Thymus (tissue), 11 donors: ENCODE data around the gene SOX14. TPM values are rescaled to one million over a fixed set of nuclear protein-coding genes. Genes with fewer than 3 reads are reported as not detected.

Experiments
- DNase-seq, 9 donors: peaks; one replicate each; pipeline ENCODE4 v3.0.0-alpha.2; 2013; ENCODE audit warnings: low spot score in 9 of 9, low read depth in 6 of 9, missing footprints in 1 of 9
- H3K27ac ChIP-seq, 2 donors: one replicate each; pipeline ENCODE4 v1.5.1; 2013; ENCODE audit warnings: control low read depth in 1 of 2, low read depth in 1 of 2, low read length in 1 of 2, mild to moderate bottlenecking in 1 of 2, moderate library complexity in 1 of 2
- H3K27me3 ChIP-seq, 2 donors: one replicate each; pipeline ENCODE4 v1.5.1; 2013; ENCODE audit warnings: low read length in 1 of 2; ENCODE audit not compliant: control insufficient read depth in 2 of 2, insufficient read depth in 1 of 2
- H3K36me3 ChIP-seq, 2 donors: one replicate each; pipeline ENCODE4 v1.5.1; 2013; ENCODE audit warnings: low read length in 1 of 2, mild to moderate bottlenecking in 1 of 2, moderate library complexity in 1 of 2; ENCODE audit not compliant: control insufficient read depth in 2 of 2, insufficient read depth in 2 of 2
- H3K4me1 ChIP-seq, 2 donors: one replicate each; pipeline ENCODE4 v1.5.1; 2013; ENCODE audit warnings: low read length in 2 of 2; ENCODE audit not compliant: control insufficient read depth in 2 of 2, insufficient read depth in 2 of 2
- H3K4me3 ChIP-seq, 2 donors: one replicate each; pipeline ENCODE4 v1.5.1; 2013; ENCODE audit warnings: low read length in 2 of 2, control low read depth in 1 of 2, mild to moderate bottlenecking in 1 of 2
- H3K9me3 ChIP-seq, 2 donors: one replicate each; pipeline ENCODE4 v1.5.1; 2013; ENCODE audit warnings: low read length in 1 of 2, mild to moderate bottlenecking in 1 of 2; ENCODE audit not compliant: control insufficient read depth in 2 of 2, insufficient read depth in 1 of 2
- WGBS: extraction: QIAGEN DNeasy Blood & Tissue Kit; methylation state at CpG from one replicate; pipeline ENCODE4 v1.1.7; 2013; 5-methylcytosine and 5-hydroxymethylcytosine counted together
- polyA plus RNA-seq: library from polyadenylated mRNA; stranded (reverse); fragments of 200-250 nt; gene quantifications from one replicate; pipeline ENCODE4 v1.2.3, GENCODE V29; 2013
- total RNA-seq: library from RNA; stranded (reverse); fragments of 120-200 nt; gene quantifications from one replicate; pipeline ENCODE4 v1.2.4, GENCODE V29; 2013
- donor health status: healthy.

The SOX14 gene
- total and polyA plus RNA-seq, 2 donors, result 0.07 to 0.09 TPM

DNA sequence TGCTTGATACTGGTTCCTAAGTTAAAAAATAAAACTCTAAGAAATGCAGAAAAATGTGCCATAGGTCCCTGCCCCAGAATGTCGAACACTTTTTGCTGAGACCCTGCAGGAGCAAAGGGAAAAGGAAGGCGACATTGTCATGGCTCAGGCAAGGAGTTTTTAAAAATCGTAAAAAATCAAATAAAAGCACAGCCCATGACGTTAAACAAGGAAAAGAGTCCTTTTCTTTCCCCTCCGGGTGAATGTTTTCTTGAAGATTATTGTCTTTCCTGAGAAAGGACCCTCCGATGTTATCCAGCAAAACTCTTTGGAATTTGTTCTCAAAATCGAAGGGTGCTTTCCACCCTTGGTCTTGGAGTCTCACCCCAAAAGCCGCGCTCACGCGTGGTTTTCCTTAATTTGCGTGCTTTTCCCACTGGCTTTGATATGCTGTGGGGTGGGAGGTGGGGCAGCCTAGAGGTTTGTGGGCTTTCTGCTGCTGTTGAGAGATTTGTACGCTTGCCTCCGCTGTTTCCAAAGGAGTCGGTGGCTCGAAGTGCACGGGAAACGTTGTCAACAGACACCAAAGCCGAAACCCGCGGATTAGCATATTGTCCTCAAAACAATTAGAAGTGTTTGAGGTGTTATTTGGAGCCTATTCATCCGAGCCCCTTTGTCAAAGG is 2.9 kb downstream of the SOX14 start:
- H3K27me3 ChIP-seq, result peaks cover 98 to 100% of the 10 kb centered on the region in 2 donors
- no peaks in the 10 kb centered on the region for H3K36me3 ChIP-seq
- no peak overlapping the region for H3K27ac ChIP-seq
- H3K4me3 ChIP-seq, result no peak overlapping the region
- 4% methylated on average over 22 of the region's 22 CpGs for WGBS
- no peak for DNase-seq
- peaks cover 0 to 18% of the 10 kb centered on the region in 2 donors for H3K9me3 ChIP-seq
- no peaks in the 10 kb centered on the region for H3K4me1 ChIP-seq

DNA sequence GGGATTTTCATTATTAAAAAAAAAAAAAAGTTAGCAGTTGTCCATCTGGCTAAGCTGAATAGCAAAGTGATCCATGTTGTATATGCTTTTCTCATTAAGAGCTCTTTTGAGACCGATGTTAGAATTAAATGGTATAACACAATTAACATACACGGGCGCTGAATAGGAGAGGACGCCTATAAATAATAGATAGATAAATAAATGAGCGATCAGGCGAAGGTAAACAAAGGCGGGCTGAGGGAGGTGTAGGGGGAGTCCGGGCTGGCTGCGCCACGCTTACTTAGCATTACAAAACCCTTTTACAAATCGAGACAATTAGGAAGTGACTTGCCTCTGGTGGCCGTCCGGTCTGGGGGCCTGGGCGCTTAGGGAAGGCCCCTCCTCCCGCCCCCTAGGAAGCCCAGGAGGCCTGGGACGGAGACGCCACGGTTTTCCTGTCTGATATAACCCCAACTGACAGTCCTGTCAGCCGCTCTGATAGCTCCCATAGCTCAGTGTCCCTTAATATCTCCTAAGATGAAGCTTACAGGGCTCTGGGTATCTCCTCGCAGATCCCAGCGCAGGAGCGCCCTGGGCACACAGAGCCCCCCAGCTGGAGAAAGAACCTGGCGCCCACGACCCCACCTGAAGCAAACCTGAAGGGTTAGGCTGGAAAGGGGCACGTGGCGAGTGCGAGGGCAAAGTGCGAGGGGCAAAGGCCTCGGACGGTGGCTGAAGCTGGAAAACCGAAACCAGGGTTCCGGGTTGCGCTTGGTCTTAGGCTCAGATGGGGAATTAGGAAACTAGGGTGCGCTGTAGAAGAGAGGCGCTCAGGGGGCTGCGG is 3.6 kb downstream of the SOX14 start:
- H3K9me3 ChIP-seq, result peaks cover 0 to 18% of the 10 kb centered on the region in 2 donors
- no peak overlapping the region for H3K4me3 ChIP-seq
- WGBS, result 3% methylated on average over 36 of the region's 36 CpGs
- H3K4me1 ChIP-seq, result no peaks in the 10 kb centered on the region
- H3K27ac ChIP-seq, result no peak overlapping the region
- H3K27me3 ChIP-seq, result peaks cover 98 to 100% of the 10 kb centered on the region in 2 donors
- DNase-seq, result no peak
- H3K36me3 ChIP-seq, result no peaks in the 10 kb centered on the region

DNA sequence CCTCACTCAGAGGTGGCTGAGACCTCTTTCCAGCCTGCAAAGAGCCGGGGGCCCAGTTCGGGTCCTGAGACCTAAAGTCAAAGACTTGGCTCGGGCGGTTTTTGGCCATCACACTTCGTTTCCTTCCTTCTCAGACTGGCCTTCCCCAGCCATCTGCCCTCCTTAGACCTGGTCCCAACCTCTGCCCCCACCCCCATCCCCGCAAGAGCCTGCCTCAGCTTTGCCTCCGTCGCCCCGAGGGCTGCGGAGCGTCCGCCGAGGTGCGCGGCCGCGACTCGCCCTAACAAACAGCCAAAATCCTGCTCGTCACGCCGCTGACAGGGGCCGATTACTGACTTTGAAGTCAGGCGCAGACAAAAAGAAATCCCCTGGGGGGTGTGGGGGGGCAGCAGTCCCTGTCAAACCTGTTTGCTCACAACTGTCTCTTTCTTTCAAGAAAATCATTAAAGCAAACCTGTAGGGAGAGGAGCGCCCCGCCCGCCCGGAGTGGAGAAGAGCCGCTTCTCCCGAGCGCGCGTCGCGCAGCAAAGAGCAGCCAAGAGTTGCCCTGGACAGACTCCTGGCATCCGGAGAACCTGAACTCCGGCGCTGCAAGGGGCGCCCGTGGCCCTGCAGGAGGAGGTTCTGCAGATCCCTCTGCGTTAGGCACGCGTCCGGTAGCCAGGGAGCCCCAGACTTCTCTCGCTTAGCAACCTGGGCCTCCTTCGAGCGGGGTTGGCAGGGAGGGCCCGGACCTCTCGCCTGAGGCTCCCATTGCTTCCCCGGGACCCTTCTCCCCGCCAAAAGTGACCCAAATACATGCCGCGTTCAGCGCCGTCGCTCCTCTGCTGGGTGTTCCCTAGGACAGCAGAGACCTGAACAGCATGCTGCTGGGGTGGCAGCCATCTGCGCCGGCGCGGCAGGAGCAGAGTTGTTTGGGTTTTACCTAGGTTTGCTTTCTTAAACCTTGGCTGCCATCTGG is 4.5 kb downstream of the SOX14 start:
- no peak overlapping the region for H3K27ac ChIP-seq
- DNase-seq, result no peak
- peaks cover 91 to 96% of the 10 kb centered on the region in 2 donors for H3K27me3 ChIP-seq
- peaks cover 0 to 14% of the 10 kb centered on the region in 2 donors for H3K9me3 ChIP-seq
- no peaks in the 10 kb centered on the region for H3K4me1 ChIP-seq
- no peaks in the 10 kb centered on the region for H3K36me3 ChIP-seq
- no peak overlapping the region for H3K4me3 ChIP-seq
- 5% methylated on average over 59 of the region's 59 CpGs for WGBS

DNA sequence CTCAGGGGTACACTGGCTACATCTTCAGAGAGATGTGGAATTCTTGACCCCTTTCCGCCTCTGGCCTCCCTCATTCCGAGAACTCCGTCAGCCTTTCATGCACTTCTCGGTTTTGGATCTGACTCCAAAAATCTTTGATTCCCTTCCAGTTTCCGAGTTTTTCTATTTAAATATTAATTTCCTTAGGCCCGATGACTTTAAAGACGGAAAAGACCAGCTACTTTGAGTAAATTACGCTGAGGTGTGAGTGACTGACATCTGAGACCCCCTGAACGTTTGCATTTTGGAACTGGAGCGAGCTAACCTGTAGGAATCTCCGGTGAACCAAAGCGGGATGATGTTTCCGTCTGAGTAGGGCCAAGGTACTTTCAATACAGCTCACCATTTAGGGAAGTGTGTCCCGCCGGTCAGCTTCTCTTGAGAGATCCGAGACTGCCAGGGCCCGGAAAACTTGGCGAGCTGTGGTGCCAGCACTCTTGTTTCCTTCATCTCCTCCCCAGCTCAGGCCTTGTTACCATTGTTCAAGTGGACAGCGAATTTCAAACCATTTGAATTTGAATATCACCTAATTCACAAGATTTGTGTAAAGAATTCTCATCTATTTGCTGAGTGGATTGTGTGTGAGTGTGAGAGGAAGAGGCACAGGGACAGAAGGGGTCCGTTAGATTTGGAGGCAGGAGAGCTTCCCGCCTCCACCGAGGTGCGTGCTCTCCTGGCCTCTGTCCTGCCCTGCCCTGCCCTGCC is 5.4 kb downstream of the SOX14 start:
- WGBS, result 11% methylated on average over 23 of the region's 23 CpGs
- Histone ChIP-seq H3K9me3 (peaks cover 0 to 14% of the 10 kb centered on the region in 2 donors), H3K4me1 (no peaks in the 10 kb centered on the region), H3K27ac (no peak overlapping the region), H3K4me3 (no peak overlapping the region), H3K36me3 (no peaks in the 10 kb centered on the region), H3K27me3 (peaks cover 84 to 93% of the 10 kb centered on the region in 2 donors)
- no peak for DNase-seq

DNA sequence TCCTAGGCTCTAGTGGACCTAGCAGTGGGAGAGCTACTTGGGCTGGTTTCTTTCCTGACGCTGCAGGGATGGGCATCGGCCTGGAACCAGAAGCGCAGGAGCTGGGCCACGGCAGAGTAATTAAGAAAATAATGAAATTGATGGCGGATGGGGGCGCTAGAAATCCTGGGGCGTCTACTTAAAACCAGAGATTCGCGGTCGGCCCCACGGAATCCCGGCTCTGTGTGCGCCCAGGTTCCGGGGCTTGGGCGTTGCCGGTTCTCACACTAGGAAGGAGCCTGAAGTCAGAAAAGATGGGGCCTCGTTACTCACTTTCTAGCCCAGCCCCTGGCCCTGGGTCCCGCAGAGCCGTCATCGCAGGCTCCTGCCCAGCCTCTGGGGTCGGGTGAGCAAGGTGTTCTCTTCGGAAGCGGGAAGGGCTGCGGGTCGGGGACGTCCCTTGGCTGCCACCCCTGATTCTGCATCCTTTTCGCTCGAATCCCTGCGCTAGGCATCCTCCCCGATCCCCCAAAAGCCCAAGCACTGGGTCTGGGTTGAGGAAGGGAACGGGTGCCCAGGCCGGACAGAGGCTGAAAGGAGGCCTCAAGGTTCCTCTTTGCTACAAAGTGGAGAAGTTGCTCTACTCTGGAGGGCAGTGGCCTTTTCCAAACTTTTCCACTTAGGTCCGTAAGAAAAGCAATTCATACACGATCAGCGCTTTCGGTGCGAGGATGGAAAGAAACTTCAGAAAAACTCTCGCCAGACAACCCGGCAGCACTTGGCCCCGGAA is 6.1 kb downstream of the SOX14 start:
- Histone ChIP-seq H3K4me3 (no peak overlapping the region), H3K27me3 (peaks cover 79 to 88% of the 10 kb centered on the region in 2 donors), H3K4me1 (no peaks in the 10 kb centered on the region), H3K36me3 (no peaks in the 10 kb centered on the region), H3K9me3 (peaks cover 0 to 14% of the 10 kb centered on the region in 2 donors), H3K27ac (no peak overlapping the region)
- 5% methylated on average over 40 of the region's 40 CpGs for WGBS
- DNase-seq, result no peak

DNA sequence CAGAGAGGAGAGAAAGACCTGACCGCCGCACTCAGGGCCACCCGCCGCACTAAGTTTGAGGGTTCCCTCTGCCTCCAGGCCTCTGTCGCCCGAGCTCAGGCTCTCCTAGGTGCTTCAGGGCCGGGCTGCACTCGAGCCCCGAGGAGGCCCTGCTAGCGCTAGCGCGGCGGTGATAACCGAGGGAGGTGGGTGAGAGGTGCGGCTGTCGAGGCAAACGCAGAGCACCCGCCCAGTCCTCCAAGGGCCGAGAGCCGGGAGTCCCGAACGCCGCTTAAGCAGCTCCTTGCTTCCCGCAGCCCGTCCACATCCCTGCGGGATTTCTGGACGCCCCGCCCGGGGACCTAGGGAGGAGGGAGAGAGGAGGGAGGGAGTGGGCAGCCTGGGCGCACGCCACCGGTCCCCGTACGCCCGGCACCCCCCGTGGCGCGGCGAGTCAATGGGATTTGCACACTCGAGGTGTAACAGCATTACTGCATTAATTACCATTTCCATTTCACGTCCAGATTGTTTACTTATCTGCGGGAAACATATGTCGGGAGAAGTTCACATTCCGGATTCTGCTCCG is 6.8 kb downstream of the SOX14 start:
- H3K36me3 ChIP-seq, result no peaks in the 10 kb centered on the region
- peaks cover 0 to 14% of the 10 kb centered on the region in 2 donors for H3K9me3 ChIP-seq
- no peaks in the 10 kb centered on the region for H3K4me1 ChIP-seq
- DNase-seq, result no peak
- H3K27me3 ChIP-seq, result peaks cover 72 to 81% of the 10 kb centered on the region in 2 donors
- 3% methylated on average over 45 of the region's 45 CpGs for WGBS
- no peak overlapping the region for H3K4me3 ChIP-seq
- H3K27ac ChIP-seq, result no peak overlapping the region

DNA sequence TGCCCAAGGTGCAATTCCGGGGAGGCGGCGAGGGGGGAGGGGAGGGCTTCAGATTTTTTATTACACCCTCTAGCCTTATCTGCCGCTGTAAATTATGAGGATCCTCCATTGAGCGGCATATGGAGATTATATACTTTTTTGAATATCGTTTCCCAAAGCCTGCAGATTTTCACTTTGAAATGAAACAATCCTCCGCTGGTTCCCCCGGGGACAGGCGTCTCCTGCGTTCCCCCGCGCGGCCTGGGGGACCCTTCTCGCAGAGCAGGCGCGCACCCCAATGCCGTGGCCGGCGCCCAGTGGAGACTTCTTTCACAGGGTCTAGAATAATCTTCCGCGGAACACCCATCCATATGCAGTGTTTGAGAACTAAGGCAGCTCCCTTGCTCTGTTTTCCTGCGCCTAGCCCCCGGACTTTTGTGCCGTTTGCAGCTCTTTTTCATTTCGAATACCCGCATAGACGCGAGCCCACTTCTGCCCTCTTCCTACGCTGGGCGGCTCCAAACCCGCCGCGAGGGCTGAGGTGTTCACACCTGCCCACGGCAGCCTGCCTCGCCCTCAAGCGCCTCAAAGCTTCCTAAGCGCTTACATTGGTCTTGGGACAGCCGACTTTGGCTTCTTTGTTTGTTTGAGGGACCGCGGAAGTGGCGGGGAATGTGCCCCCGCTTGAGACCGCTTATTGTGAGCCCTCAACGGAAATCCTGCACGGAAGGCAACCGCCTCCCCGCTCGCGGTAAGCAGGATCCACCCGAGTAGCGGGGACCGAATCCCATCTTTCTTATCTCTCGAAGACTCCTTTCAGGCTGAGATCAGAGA is 7.5 kb downstream of the SOX14 start:
- Histone ChIP-seq H3K27me3 (peaks cover 67 to 74% of the 10 kb centered on the region in 2 donors), H3K36me3 (no peaks in the 10 kb centered on the region), H3K27ac (no peak overlapping the region), H3K4me3 (no peak overlapping the region), H3K9me3 (peaks cover 0 to 14% of the 10 kb centered on the region in 2 donors), H3K4me1 (no peaks in the 10 kb centered on the region)
- WGBS, result 3% methylated on average over 53 of the region's 53 CpGs
- DNase-seq, result no peak
